ENCODE measurements around the gene BCAM.

Gene BCAM

GRCh38 chr19:44794610-44795009, 14.3 kb upstream of the BCAM start:
- DNase-seq: no peak

- no peak for DNase-seq
Observed at GRCh38 chr19:44795398-44795987, 13.4 kb upstream of the BCAM start.

- no peak for DNase-seq
Observed at GRCh38 chr19:44796701-44797115, 12.2 kb upstream of the BCAM start.

- DNase-seq: no peak
Observed at GRCh38 chr19:44799627-44800346, 9.1 kb upstream of the BCAM start.

GRCh38 chr19:44800461-44800860, 8.4 kb upstream of the BCAM start:
- DNase-seq: peak; percentile 70 to 82

- no peak for DNase-seq
Observed at GRCh38 chr19:44803442-44804428, 5.2 kb upstream of the BCAM start.

GRCh38 chr19:44806291-44806690, 2.6 kb upstream of the BCAM start:
- DNase-seq: no peak

GRCh38 chr19:44807162-44807561, 1.7 kb upstream of the BCAM start:
- no peak for DNase-seq

GRCh38 chr19:44807652-44808462, 1.0 kb upstream of the BCAM start:
- DNase-seq: no peak

- DNase-seq: no peak
Observed at GRCh38 chr19:44809577-44810233, 802 bp downstream of the BCAM start.

- no peak for DNase-seq
Observed at GRCh38 chr19:44810234-44811121, 1.6 kb downstream of the BCAM start.

GRCh38 chr19:44811122-44811419, 2.2 kb downstream of the BCAM start:
- no peak for DNase-seq

- no peak for DNase-seq
Observed at GRCh38 chr19:44812142-44812718, 3.3 kb downstream of the BCAM start.

GRCh38 chr19:44813070-44813840, 4.4 kb downstream of the BCAM start:
- DNase-seq: no peak

GRCh38 chr19:44813841-44814470, 5.1 kb downstream of the BCAM start:
- DNase-seq: no peak

GRCh38 chr19:44814517-44814916, 5.6 kb downstream of the BCAM start:
- no peak for DNase-seq

GRCh38 chr19:44816301-44816700, 7.4 kb downstream of the BCAM start:
- no peak for DNase-seq

GRCh38 chr19:44817725-44818465, 9.0 kb downstream of the BCAM start:
- no peak for DNase-seq

Data from Kasumi-1 (cell line).